Stimulated activated CD8-positive, alpha-beta memory T cell treated with anti-CD3 and anti-CD28 coated beads, Interleukin-12 subunit alpha, Interleukin-12 subunit beta, amount 100 ng/mL, for 24 hours (primary cell): ENCODE results near the gene TFAM.
A peak's percentile ranks its signal among the peaks of the same experiment; 100 is the strongest.

ENCODE experiments used
- DNase-seq: peaks from one replicate; pipeline ENCODE4 v3.0.0-alpha.2; 2020; ENCODE audit errors: extremely low read depth

The TFAM gene

GRCh38 chr10:58384999-58385783, at the start of gene TFAM:
Gene TFAM, plus strand, starts transcription at chr10:58385410. Its CDS starts 138 bp downstream, at chr10:58385548.
- DNase-seq = peak; percentile 87

GRCh38 chr10:58336242-58336641, 49.0 kb upstream of the TFAM start:
- no peak for DNase-seq

GRCh38 chr10:58341422-58341821, 43.8 kb upstream of the TFAM start:
- no peak for DNase-seq

GRCh38 chr10:58341947-58342346, 43.3 kb upstream of the TFAM start:
- DNase-seq = no peak

- no peak for DNase-seq
These were observed 37.2 kb upstream of the TFAM start for GRCh38 chr10:58347967-58348366.

GRCh38 chr10:58348571-58349033, 36.6 kb upstream of the TFAM start:
- DNase-seq = no peak

GRCh38 chr10:58350023-58350422, 35.2 kb upstream of the TFAM start:
- no peak for DNase-seq

- DNase-seq = no peak
These were observed 34.4 kb upstream of the TFAM start for GRCh38 chr10:58350619-58351323.

- DNase-seq = no peak
These were observed 33.3 kb upstream of the TFAM start for GRCh38 chr10:58351616-58352578.

- no peak for DNase-seq
These were observed 32.1 kb upstream of the TFAM start for GRCh38 chr10:58352956-58353610.

- no peak for DNase-seq
These were observed 28.5 kb upstream of the TFAM start for GRCh38 chr10:58356756-58357155.

GRCh38 chr10:58358314-58358933, 26.8 kb upstream of the TFAM start:
- no peak for DNase-seq

GRCh38 chr10:58358947-58359346, 26.3 kb upstream of the TFAM start:
- DNase-seq = no peak

- DNase-seq = no peak
These were observed 25.7 kb upstream of the TFAM start for GRCh38 chr10:58359541-58359940.

- DNase-seq = no peak
These were observed 24.7 kb upstream of the TFAM start for GRCh38 chr10:58360412-58361004.

- no peak for DNase-seq
These were observed 23.9 kb upstream of the TFAM start for GRCh38 chr10:58361353-58361752.

GRCh38 chr10:58362027-58362789, 23.0 kb upstream of the TFAM start:
- DNase-seq = no peak

- DNase-seq = no peak
These were observed 18.1 kb upstream of the TFAM start for GRCh38 chr10:58367069-58367468.

- no peak for DNase-seq
These were observed 13.7 kb upstream of the TFAM start for GRCh38 chr10:58371473-58371872.
